Measurements from ENCODE around the gene SCYGR3.

DNA sequence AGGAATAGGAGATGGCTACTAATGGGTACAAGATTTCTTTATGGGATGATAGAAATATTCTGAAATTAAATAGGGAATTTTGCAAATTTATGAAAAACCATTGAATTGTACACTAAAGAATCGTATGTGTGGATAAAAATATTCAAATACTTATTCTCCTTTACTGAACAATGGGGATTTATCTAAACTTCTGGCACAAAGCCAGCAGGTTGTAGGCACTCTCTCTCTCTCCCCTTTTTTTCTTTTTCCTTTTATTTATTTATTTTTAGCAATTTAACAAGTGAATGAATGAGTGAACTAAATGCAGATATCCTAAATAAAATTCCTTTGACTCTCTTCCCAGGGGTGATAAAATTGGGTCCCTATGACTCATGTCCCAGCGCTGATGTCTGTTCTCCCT lies 37.8 kb downstream of the SCYGR3 start:
- no peak for TF ChIP-seq POLR2A (IDR thresholded peaks at IDR 0.05; ENCODE audit: low read depth, low read length)
- TF ChIP-seq, protein P1, sequence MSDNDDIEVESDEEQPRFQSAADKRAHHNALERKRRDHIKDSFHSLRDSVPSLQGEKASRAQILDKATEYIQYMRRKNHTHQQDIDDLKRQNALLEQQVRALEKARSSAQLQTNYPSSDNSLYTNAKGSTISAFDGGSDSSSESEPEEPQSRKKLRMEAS (IDR thresholded peaks at IDR 0.05; ENCODE audit: insufficient read depth, insufficient read length), result no peak
- TF ChIP-seq, protein P2, sequence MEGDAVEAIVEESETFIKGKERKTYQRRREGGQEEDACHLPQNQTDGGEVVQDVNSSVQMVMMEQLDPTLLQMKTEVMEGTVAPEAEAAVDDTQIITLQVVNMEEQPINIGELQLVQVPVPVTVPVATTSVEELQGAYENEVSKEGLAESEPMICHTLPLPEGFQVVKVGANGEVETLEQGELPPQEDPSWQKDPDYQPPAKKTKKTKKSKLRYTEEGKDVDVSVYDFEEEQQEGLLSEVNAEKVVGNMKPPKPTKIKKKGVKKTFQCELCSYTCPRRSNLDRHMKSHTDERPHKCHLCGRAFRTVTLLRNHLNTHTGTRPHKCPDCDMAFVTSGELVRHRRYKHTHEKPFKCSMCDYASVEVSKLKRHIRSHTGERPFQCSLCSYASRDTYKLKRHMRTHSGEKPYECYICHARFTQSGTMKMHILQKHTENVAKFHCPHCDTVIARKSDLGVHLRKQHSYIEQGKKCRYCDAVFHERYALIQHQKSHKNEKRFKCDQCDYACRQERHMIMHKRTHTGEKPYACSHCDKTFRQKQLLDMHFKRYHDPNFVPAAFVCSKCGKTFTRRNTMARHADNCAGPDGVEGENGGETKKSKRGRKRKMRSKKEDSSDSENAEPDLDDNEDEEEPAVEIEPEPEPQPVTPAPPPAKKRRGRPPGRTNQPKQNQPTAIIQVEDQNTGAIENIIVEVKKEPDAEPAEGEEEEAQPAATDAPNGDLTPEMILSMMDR (IDR thresholded peaks at IDR 0.05; ENCODE audit: extremely low read depth in 1 of 2, insufficient read depth in 1 of 2, low read depth in 1 of 2, low read length in 2 of 2), result no peak

Measured in endothelial cell of umbilical vein (primary cell).